ENCODE results near the gene PAPOLG. TPM values are rescaled to one million over a fixed set of nuclear protein-coding genes. Genes with fewer than 3 reads are reported as not detected.

The PAPOLG gene
- total and polyA plus RNA-seq, 2 of the 4 experiments (the other 2 are of a cell fraction) = 3.5 to 12.4 TPM

DNA sequence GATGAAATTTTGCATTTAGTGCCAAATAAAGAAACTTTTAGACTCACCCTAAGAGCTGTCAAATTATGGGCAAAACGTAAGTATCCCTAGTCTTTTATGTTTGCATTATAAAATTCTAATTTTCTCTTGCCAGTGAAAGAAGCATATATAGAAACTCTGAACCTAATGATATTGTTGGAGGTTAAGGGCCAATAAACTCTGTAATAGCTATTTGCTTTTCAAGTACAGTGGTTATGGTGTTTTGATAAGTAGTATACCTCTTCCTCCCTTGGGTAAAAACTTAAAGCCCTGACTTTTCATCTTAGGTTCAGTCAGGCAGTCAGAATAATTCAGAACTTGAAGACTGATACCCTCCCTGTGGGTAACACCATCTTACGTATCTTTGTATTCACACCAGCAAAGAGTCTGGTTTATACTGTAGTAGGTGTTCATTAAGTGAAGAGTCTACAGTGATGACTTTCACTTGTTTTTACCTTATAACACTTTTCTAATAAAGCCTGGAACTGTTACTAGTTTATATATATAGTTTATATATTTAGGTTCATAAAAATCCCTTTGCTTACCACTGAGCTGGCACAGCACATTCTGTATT is 19.1 kb downstream of the PAPOLG start:
- no peak overlapping the region for H4K5ac ChIP-seq (ENCODE audit: low read depth, low read length)
- no peak for DNase-seq
- H2AK9ac ChIP-seq (replicated peaks; ENCODE audit: low read depth, low read length, poor library complexity) = no peak overlapping the region
- dilution Hi-C loops (cut with HindIII; ENCODE audit: low sequenced_read_pairs, unreplicated experiment) (no loop called here), intact Hi-C loops (cut with micrococcal nuclease) (no loop called here), in situ Hi-C loops (cut with MboI; ENCODE audit: low sequenced_read_pairs) (no loop called here)
- BruUV-seq (replicated peaks) = no TSS peak
- H2BK5ac ChIP-seq (ENCODE audit: low read depth, low read length, poor library complexity, severe bottlenecking) = no peak overlapping the region
- H2BK120ac ChIP-seq (ENCODE audit: low read depth, low read length) = no peak overlapping the region
- H3K14ac ChIP-seq (replicated peaks; ENCODE audit: low read depth, low read length) = no peak overlapping the region
- peaks cover 29% of the 10 kb centered on the region for H3K36me3 ChIP-seq (ENCODE audit: control insufficient read depth, insufficient read depth, low read length)
- H3K9me1 ChIP-seq (ENCODE audit: insufficient read depth, low read length) = no peaks in the 10 kb centered on the region
- no CpG with 5 or more reads among the region's 2 CpGs for WGBS, 2 experiments (ENCODE audit: extremely low coverage in 2 of 2, insufficient read length in 1 of 2)
- H4K91ac ChIP-seq (ENCODE audit: insufficient read depth, low read depth, low read length) = no peak overlapping the region
- H2AFZ ChIP-seq (replicated peaks; ENCODE audit: low read length, poor library complexity) = no peak overlapping the region
- ChIA-PET CTCF (no interaction called here), POLR2A (ENCODE audit: unreplicated experiment) (no interaction called here)
- no peaks in the 10 kb centered on the region for H3K27me3 ChIP-seq (ENCODE audit: control insufficient read depth, insufficient read depth, low read length)
- H3K9ac ChIP-seq (ENCODE audit: low read depth, low read length) = no peak overlapping the region
- H3K4me3 ChIP-seq (ENCODE audit: insufficient read depth, low read depth, low read length) = no peak overlapping the region
- H3K18ac ChIP-seq (ENCODE audit: low read depth, low read length) = no peak overlapping the region
- ATAC-seq (ENCODE audit: low read depth) = no peak
- H2BK15ac ChIP-seq (ENCODE audit: low read depth, low read length) = no peak overlapping the region
- H2AK5ac ChIP-seq (ENCODE audit: low read depth, low read length) = no peak overlapping the region
- H3K56ac ChIP-seq (ENCODE audit: extremely low read depth, insufficient read depth, low read length) = no peak overlapping the region
- H4K20me1 ChIP-seq (ENCODE audit: insufficient read depth, low read length) = no peaks in the 10 kb centered on the region
- no peaks in the 10 kb centered on the region for H3K4me1 ChIP-seq (ENCODE audit: control insufficient read depth, insufficient read depth, low read length)
- H3K79me1 ChIP-seq (ENCODE audit: low read depth in 1 of 2, low read length in 2 of 2) = no peaks in the 10 kb centered on the region
- H2BK20ac ChIP-seq (ENCODE audit: low read depth, low read length) = no peak overlapping the region
- TF ChIP-seq RFX5 (IDR thresholded peaks at IDR 0.05; ENCODE audit: low read depth, low read length) = no peak
- TF ChIP-seq, protein P1, sequence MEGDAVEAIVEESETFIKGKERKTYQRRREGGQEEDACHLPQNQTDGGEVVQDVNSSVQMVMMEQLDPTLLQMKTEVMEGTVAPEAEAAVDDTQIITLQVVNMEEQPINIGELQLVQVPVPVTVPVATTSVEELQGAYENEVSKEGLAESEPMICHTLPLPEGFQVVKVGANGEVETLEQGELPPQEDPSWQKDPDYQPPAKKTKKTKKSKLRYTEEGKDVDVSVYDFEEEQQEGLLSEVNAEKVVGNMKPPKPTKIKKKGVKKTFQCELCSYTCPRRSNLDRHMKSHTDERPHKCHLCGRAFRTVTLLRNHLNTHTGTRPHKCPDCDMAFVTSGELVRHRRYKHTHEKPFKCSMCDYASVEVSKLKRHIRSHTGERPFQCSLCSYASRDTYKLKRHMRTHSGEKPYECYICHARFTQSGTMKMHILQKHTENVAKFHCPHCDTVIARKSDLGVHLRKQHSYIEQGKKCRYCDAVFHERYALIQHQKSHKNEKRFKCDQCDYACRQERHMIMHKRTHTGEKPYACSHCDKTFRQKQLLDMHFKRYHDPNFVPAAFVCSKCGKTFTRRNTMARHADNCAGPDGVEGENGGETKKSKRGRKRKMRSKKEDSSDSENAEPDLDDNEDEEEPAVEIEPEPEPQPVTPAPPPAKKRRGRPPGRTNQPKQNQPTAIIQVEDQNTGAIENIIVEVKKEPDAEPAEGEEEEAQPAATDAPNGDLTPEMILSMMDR (conservative IDR thresholded peaks at IDR 0.05; ENCODE audit: low read depth, low read length) = no peak
- TF ChIP-seq SMC3 (IDR thresholded peaks at IDR 0.05; ENCODE audit: low read depth, low read length) = no peak
- no peak for TF ChIP-seq CHD1 (IDR thresholded peaks at IDR 0.05; ENCODE audit: low read depth, low read length)
- no peak for TF ChIP-seq BHLHE40 (IDR thresholded peaks at IDR 0.05; ENCODE audit: low read depth, low read length)
- no peak for TF ChIP-seq RCOR1 (IDR thresholded peaks at IDR 0.05; ENCODE audit: insufficient replicate concordance, low read length)
- no peak for TF ChIP-seq NFE2L2 (IDR thresholded peaks at IDR 0.05; ENCODE audit: low read depth, low read length)
- TF ChIP-seq RAD21 (IDR thresholded peaks at IDR 0.05; ENCODE audit: low read length) = no peak
- no peak for TF ChIP-seq MAZ (IDR thresholded peaks at IDR 0.05; ENCODE audit: borderline replicate concordance, low read depth, low read length)
- no peak for TF ChIP-seq MXI1 (IDR thresholded peaks at IDR 0.05; ENCODE audit: borderline replicate concordance, low read depth, low read length)
- no peak for TF ChIP-seq CEBPB (IDR thresholded peaks at IDR 0.05; ENCODE audit: low read depth, low read length)
- TF ChIP-seq, protein P2, sequence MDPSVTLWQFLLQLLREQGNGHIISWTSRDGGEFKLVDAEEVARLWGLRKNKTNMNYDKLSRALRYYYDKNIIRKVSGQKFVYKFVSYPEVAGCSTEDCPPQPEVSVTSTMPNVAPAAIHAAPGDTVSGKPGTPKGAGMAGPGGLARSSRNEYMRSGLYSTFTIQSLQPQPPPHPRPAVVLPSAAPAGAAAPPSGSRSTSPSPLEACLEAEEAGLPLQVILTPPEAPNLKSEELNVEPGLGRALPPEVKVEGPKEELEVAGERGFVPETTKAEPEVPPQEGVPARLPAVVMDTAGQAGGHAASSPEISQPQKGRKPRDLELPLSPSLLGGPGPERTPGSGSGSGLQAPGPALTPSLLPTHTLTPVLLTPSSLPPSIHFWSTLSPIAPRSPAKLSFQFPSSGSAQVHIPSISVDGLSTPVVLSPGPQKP (IDR thresholded peaks at IDR 0.05; ENCODE audit: borderline replicate concordance, low read depth, low read length) = no peak
- TF ChIP-seq MAFK (IDR thresholded peaks at IDR 0.05; ENCODE audit: low read depth, low read length) = no peak
- TF ChIP-seq POLR2A (IDR thresholded peaks at IDR 0.05; ENCODE audit: low read depth, low read length) = no peak
- no peak for TF ChIP-seq FOS (IDR thresholded peaks at IDR 0.05; ENCODE audit: low read depth, low read length)
- TF ChIP-seq, protein P3, sequence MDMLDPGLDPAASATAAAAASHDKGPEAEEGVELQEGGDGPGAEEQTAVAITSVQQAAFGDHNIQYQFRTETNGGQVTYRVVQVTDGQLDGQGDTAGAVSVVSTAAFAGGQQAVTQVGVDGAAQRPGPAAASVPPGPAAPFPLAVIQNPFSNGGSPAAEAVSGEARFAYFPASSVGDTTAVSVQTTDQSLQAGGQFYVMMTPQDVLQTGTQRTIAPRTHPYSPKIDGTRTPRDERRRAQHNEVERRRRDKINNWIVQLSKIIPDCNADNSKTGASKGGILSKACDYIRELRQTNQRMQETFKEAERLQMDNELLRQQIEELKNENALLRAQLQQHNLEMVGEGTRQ (IDR thresholded peaks at IDR 0.05; ENCODE audit: low read depth, low read length) = no peak
- no peak overlapping the region for H3K27ac ChIP-seq (ENCODE audit: insufficient read depth, low read length)
- H3K4ac ChIP-seq (ENCODE audit: low read depth, low read length) = no peak overlapping the region
- H3K9me3 ChIP-seq (ENCODE audit: control insufficient read depth, insufficient read depth, low read length) = no peaks in the 10 kb centered on the region
- no peak overlapping the region for H4K8ac ChIP-seq (ENCODE audit: low read depth in 2 of 2, low read length in 2 of 2)
- H3K23ac ChIP-seq (ENCODE audit: low read depth, low read length) = no peak overlapping the region
- H3K4me2 ChIP-seq (ENCODE audit: low read depth, low read length) = no peak overlapping the region
